HL-60/S4 (cell line): Measurements from ENCODE around the gene TMC4.

Experiments
- in situ Hi-C: fragments of 300-500 bp; cut with MboI; formaldehyde crosslinking; loops from 2 replicates; pipeline ENCODE4 v1.14.3; 2022; ENCODE audit warnings: low sequenced_read_pairs

The TMC4 gene

DNA sequence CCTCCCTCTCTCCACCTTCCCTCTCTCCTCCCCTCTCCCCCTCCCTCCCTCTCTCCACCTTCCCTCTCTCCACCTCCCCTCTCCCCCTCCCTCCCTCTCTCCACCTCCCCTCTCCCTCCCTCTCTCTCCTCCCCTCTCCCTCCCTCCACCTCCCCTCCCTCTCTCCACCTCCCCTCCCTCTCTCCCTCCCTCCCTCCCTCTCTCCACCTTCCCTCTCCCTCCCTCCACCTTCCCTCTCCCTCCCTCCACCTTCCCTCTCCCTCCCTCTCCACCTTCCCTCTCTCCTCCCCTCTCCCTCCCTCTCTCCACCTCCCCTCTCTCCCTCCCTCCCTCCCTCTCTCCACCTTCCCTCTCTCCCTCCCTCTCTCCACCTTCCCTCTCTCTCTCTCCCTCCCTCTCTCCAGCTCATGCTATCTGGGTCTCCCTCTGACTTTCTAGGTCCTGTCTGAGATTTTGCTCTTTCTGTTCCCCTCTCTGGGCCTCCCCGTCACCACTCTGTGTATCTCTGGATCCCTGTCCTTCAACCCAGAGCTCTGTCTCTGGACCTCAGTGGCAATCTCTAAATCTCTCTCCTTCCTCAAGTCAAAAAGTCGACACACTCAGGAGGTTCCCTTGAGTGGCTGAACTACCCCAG, 38.9 kb downstream of the TMC4 start:
- in situ Hi-C loops = no loop called here

DNA sequence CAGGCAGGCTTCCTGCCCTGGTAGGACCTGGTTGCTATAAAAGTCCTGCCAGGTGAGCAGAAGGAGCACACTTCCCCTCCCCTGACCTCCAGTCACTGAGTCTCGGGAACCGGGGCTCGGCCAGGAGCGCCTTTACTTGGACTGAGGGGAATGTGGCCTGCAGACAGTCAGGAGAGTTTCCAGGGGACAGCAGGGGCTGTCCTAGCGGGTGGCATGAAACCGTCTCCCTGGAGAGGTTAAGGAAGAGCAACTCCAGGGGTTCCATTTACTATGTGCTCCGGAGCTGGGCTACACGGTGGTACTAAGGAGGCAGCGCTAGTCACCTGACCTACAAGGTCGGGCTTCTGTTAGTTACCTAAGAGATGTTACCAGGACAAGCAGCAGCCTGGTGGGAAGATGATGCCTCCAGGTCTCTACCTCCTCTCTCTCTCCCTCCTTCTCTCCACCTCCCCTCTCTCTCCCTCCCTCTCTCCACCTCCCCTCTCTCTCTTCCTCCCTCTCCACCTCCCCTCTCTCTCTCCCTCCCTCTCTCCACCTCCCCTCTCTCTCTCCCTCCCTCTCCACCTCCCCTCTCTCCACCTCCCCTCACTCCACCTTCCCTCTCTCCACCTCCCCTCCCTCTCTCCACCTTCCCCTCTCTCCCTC, 39.5 kb downstream of the TMC4 start:
- in situ Hi-C loops = no loop called here

DNA sequence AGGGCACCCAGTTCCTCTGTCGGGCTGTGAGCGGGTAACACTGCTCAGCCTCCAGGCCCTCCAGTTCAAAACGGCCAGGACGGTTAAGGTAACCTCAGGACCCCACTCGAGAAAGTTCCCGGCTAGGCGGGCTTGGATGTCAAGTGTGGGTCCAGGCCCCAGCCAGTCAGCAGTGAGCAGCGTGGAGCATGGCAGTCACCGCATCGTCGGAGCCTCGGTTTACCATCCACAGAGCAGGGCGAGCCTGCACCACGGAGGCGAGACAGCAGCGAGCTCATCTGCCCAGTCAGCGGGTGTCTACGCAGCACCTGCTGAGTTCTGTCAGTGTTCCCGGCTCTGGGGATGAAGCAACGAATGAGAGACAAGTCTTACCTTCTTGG, 43.4 kb downstream of the TMC4 start:
- in situ Hi-C loops = no loop called here

DNA sequence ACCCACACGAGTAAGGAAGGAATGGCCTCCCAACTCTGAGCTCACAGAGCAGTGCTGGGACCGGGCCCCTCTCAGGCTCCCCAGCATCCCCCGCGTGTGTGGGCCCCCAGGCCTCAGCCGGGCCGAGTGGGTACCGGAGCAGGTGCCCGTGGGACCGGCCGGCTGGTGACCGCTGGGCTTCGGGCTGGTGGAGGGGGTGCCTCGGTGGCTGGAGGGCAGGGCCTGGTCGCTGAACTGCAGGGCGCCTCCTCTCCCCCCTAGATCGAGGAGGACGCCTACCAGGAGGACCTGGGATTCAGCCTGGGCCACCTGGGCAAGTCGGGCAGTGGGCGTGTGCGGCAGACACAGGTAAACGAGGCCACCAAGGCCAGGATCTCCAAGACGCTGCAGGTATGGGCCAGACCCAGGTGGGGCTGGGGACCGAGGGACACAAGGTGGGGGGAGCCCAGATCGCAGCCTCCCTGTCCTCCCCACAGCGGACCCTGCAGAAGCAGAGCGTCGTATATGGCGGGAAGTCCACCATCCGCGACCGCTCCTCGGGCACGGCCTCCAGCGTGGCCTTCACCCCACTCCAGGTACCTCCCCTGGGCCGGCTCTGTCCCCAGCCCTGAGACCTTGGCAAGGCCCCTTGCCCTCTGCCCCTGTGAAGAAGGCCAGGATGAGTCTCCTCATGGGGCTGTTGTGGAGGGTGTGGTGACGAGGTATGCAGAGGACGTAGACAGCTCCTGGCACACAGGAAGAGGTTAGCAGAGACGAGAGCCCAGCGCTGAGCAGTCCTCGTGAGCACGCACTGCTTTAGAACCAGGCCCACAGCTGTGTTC, 44.0 kb downstream of the TMC4 start:
- in situ Hi-C loops = no loop called here

DNA sequence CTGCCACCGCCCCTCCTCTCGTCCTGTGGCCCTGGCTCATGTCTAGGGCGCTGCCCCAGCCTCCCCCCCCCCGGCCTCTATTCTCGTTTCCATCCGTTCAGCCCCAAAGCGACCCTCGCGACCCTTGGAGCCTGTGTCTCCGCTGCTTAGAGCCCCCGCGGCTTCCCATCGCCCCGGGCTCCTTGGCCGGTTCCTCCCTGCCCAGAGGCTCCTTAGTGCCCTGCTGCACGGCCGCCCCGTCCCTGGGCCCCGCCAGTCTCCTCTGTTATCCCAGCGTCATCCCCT, 44.6 kb downstream of the TMC4 start:
- in situ Hi-C loops = no loop called here

DNA sequence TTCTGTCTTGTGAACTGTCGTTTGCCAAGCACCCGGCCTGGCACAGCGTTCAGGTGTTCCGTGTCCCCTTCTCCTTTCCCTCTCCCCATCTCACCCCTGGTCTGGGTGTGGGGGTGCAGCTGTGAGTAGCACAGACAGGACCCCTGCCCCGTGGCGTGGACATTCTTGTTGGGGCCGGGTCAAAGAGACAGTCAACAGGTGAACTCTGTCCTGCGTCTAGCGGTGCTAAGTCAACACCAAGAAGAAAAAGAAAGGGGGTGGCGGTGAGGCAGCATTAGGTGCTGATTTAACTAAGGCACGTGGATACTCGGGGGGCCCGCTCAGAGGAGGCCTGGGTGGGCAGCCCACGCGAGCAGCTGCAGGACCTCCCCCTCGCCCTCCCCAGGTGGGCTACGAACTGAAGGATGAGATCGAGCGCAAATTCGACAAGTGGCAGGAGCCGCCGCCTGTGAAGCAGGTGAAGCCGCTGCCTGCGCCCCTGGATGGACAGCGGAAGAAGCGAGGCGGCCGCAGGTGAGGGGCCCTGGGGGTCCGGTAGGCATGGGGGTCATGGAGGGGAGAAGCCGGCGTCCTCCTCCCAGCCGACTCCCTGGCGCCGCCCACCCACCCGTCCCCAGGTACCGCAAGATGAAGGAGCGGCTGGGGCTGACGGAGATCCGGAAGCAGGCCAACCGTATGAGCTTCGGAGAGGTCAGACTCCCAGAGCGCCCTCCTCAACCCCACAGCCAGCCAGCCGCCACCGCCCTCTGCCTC, 45.1 kb downstream of the TMC4 start:
- in situ Hi-C loops = no loop called here

DNA sequence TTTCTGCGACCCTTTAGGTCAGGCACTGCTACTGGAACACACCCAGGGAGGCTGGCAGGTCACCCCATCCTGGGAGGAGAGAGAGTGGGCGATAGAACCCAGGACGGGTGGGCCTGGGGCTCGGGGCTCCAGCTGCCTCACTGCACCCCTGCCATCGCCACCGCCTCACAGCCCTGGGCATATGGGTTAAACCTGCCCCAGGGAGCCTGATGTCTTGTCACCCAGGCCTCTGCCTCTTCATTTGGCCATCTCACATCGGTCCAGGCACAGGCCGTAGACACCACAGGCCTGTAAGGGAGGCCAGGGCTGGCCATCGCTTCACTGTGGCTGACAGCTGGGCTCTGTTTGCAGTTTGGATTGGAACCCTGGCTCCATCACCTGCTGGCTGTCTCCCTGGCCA, 47.2 kb downstream of the TMC4 start:
- in situ Hi-C loops = no loop called here

DNA sequence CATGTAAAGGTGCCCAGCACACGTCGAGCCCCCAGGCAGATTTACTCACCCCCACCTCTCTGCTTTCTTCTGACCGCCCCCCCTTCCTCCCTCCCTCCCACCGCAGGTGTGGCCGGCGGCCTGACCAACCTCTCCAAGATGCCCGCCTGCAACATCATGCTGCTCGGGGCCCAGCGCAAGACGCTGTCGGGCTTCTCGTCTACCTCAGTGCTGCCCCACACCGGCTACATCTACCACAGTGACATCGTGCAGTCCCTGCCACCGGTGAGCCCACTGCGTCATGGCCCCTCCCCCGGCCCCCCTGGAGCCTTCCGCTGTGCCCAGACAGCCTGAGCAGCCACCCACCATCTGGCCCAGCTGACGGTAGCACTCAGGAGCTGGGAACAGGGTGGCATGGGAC, 48.6 kb downstream of the TMC4 start:
- in situ Hi-C loops = no loop called here

DNA sequence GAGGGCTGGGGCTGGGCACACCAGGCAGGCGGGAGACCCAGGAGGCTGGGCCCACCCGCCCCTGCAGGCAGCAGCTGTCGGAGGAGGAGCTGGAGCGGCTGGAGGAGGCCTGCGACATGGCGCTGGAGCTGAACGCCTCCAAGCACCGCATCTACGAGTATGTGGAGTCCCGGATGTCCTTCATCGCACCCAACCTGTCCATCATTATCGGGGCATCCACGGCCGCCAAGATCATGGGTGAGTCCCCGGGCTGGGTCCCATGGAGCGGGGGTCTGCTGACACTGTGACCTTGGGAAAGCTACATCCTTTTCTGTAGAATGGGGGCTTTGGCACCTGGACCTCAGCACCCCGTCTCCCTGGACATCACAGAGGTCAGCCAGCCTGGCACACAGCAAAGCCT, 49.3 kb downstream of the TMC4 start:
- in situ Hi-C loops = no loop called here

DNA sequence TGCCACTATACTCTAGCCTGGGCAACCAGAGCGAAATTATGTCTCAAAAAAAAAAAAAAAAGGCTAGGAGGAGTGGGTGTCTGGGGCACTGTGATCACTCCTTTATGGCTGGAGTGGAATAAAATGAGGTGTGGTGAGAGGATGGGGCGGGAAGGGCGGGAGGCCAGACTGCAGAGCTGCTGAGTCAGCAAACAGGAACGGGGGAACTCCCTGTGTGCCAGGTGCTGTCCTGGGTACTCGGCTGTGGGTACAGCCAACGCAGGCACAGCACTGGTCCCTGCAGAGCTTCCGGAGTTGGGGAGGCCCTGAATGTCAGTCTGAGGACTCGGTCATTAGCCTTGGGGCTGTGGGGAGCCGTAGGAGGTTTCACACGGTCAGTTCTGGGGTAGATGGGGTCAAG, 51.7 kb downstream of the TMC4 start:
- in situ Hi-C loops = no loop called here

DNA sequence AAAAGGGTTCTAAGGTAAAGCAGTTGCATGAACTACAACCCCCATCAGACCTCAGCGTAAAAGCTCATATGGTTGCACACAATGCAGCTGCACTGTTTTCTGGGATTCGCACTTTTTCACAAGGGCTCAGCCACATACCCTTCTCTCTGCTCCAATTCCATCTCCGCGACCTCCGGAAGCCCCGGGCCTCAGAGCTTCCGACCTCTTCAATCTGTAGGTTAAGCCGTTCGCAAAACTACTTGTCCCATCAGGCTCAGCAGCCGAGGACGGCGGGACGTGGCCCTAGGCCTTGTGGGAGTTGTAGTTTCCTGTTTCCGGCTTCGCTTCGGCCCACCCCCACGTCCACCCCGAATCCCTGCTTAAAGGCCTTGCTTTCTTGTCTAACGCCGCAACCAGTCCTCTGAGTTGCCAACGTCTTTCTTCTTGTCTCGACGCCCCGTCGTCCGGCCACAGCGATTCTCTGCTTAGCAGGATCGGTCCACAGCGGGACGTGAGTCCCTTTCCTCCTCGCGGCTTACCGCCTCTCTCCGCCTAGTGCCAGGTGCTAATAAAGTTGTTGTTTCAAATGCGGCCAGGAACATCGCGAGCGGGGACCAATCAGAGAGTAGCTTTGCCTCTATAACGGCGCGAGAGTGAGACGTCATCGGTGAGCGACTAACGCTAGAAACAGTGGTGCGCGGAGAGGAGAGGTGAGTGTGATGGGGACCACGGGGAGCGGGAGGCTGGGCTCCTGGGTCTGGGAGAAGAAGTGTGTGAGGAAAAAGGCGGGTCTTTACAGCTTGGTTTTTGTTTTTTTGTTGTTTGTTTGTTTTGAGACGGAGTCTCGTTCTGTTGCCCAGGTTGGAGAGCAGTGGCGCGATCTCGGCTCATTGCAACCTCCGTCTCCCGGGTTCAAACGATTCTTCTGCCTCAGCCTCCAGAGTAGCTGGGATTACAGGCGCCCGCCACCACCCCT, 57.6 kb downstream of the TMC4 start, which contains the start of the genes PRPF31 and TFPT:
Gene PRPF31 (plus strand): TSS at position 646 of the 955 bp plus-strand sequence. CDS start 2,525 bp downstream, outside the sequence.
Gene TFPT (minus strand): TSS at position 549 of the 955 bp plus-strand sequence. CDS start 388 bp downstream, at position 161.
- in situ Hi-C loops = no loop called here

DNA sequence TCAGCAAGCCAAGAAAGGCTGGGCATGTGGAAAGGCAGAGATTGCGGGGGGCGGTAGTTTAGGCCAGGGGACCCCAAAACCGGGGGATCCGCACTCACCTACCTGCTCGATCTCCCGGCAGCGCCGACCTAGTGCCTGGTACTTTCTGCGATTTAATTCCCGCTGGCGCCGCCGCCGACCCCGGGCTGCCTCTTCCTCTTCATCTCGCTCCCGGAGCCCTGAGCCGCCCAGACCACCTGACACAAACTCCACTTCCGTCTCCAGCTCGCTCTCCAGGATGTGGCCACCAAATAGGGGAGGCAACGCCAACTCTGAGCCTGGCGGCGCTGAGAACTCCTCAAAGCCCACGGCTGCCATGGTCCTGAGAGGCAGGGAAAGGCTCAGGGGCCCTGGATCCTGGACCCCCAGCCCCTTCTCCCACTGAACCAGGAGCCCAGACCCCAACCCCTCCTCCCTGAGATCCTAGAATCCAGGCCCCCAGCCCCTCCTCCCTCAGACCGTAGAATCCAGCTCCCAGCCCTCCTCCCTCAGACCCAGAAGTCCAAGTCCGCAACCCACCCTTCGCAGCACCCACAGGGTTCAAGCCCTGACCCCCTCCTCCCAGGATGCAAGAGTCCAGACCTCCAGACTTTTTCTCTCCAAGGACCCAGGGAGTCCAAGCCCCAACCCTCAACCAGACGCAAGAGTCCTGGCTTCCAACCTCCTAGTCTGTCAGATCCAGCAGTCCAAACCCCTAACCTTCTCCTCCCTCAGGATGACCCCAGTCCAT, 58.4 kb downstream of the TMC4 start:
- in situ Hi-C loops = no loop called here
